ENCODE data around the gene PFDN2.
A peak's percentile ranks its signal among the peaks of the same experiment; 100 is the strongest.

PFDN2 gene

DNA sequence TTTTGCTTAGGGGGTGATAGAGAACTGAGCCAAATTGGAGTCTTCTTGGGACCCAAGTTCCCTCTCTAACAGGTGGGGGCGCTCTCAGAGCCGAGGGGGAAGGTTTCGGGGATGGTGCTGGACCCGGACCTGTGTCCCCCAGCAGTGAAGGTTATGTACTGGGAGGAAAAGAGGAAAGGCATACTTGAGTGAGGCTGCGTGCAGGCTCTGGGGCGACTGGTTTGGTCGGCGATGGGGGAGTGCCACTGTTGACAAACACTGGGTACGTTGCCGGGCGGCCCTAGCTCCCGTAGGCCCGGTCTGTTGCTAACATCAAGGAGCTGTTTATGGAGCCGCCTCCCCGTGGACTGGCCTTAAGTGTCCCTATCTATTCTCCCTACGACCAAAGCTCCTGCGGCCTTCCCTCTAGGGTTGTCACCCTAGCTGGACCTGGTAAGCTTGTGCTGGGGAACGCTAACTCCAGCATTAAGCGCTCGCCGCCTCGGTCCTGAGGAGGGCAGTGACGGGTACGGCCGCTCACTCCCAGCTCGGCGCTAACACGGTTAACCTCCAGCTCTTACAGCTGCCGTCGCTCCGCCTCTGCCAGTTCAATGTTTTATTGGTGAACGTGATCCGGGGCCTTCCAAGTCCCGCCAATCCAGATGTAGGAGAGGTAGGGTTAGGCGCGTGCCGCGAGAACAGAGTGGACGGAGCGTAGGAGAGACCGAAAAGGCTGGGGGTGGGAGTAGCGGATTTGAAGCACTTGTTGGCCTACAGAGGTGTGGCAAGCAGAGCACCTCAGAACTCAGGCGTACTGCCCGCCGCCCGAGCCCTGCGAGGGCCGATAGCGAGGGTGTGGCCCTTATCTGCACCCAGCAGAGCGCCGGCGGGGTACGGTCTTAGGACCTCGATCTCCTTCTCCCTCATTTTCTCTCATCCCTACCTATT lies 48.2 kb upstream of the PFDN2 start, which contains the start of gene PPOX (continued):
- TF ChIP-seq ZNF645 (tag by site-specific recombination; IDR thresholded peaks at IDR 0.05), result no peak
- no peak for TF ChIP-seq ZNF211 (tag by site-specific recombination; IDR thresholded peaks at IDR 0.05; ENCODE audit: low read depth)
- peak; percentile 44 for TF ChIP-seq ZBTB48 (tag by site-specific recombination; IDR thresholded peaks at IDR 0.05)
- peak; percentile 59; the same call in 1 of the 2 replicates for TF ChIP-seq HIC1 (tag by site-specific recombination; IDR thresholded peaks at IDR 0.05)
- TF ChIP-seq, protein P1, sequence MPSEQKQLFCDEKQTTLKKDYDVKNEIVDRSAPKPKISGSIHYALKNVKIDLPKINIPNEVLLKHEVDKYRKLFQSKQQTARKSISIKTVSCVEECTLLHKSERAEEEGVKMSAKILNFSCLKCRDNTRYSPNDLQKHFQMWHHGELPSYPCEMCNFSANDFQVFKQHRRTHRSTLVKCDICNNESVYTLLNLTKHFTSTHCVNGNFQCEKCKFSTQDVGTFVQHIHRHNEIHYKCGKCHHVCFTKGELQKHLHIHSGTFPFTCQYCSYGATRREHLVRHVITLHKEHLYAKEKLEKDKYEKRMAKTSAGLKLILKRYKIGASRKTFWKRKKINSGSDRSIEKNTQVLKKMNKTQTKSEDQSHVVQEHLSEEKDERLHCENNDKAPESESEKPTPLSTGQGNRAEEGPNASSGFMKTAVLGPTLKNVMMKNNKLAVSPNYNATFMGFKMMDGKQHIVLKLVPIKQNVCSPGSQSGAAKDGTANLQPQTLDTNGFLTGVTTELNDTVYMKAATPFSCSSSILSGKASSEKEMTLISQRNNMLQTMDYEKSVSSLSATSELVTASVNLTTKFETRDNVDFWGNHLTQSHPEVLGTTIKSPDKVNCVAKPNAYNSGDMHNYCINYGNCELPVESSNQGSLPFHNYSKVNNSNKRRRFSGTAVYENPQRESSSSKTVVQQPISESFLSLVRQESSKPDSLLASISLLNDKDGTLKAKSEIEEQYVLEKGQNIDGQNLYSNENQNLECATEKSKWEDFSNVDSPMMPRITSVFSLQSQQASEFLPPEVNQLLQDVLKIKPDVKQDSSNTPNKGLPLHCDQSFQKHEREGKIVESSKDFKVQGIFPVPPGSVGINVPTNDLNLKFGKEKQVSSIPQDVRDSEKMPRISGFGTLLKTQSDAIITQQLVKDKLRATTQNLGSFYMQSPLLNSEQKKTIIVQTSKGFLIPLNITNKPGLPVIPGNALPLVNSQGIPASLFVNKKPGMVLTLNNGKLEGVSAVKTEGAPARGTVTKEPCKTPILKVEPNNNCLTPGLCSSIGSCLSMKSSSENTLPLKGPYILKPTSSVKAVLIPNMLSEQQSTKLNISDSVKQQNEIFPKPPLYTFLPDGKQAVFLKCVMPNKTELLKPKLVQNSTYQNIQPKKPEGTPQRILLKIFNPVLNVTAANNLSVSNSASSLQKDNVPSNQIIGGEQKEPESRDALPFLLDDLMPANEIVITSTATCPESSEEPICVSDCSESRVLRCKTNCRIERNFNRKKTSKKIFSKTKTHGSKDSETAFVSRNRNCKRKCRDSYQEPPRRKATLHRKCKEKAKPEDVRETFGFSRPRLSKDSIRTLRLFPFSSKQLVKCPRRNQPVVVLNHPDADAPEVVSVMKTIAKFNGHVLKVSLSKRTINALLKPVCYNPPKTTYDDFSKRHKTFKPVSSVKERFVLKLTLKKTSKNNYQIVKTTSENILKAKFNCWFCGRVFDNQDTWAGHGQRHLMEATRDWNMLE (tag by site-specific recombination; conservative IDR thresholded peaks at IDR 0.05; ENCODE audit: low read depth), result no peak
- no peak for TF ChIP-seq ZFP41 (tag by site-specific recombination; IDR thresholded peaks at IDR 0.05; ENCODE audit: borderline replicate concordance)
- no peak for TF ChIP-seq ZNF23 (tag by site-specific recombination; IDR thresholded peaks at IDR 0.05; ENCODE audit: borderline replicate concordance)
- TF ChIP-seq ZFP37 (tag by site-specific recombination; IDR thresholded peaks at IDR 0.05), result no peak; the same call in 1 of the 2 replicates
- no peak for TF ChIP-seq GFI1B (tag by site-specific recombination; IDR thresholded peaks at IDR 0.05)
- TF ChIP-seq ZNF214 (tag by site-specific recombination; IDR thresholded peaks at IDR 0.05; ENCODE audit: borderline replicate concordance), result no peak
- peak; percentile 74 for TF ChIP-seq SP7 (tag by site-specific recombination; IDR thresholded peaks at IDR 0.05)
- no peak for TF ChIP-seq ZBTB7A (tag by site-specific recombination; IDR thresholded peaks at IDR 0.05; ENCODE audit: low read depth)
- TF ChIP-seq, protein P2, sequence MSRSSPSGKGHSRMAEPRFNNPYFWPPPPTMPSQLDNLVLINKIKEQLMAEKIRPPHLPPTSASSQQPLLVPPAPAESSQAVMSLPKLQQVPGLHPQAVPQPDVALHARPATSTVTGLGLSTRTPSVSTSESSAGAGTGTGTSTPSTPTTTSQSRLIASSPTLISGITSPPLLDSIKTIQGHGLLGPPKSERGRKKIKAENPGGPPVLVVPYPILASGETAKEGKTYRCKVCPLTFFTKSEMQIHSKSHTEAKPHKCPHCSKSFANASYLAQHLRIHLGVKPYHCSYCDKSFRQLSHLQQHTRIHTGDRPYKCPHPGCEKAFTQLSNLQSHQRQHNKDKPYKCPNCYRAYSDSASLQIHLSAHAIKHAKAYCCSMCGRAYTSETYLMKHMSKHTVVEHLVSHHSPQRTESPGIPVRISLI (tag by site-specific recombination; IDR thresholded peaks at IDR 0.05), result no peak
- no peak for TF ChIP-seq ZNF350 (tag by site-specific recombination; IDR thresholded peaks at IDR 0.05)
- no peak; the same call in 1 of the 2 replicates for TF ChIP-seq TCF7L2 (IDR thresholded peaks at IDR 0.05; ENCODE audit: borderline replicate concordance, low read depth, low read length)
- TF ChIP-seq ZNF785 (tag by site-specific recombination; IDR thresholded peaks at IDR 0.05), result no peak
- TF ChIP-seq HOXC10 (CRISPR knock-in tag; IDR thresholded peaks at IDR 0.05), result no peak
- TF ChIP-seq ZNF830 (tag by site-specific recombination; IDR thresholded peaks at IDR 0.05; ENCODE audit: low read depth), result no peak
- TF ChIP-seq ZNF48 (tag by site-specific recombination; IDR thresholded peaks at IDR 0.05), result no peak
- TF ChIP-seq ZNF391 (tag by site-specific recombination; IDR thresholded peaks at IDR 0.05; ENCODE audit: borderline replicate concordance, low read depth), result 0 out of 2 replicates have a peak, but pooled peaks have one; percentile 44
- TF ChIP-seq GLIS2 (tag by site-specific recombination; IDR thresholded peaks at IDR 0.05), result no peak
- TF ChIP-seq ZNF202 (tag by site-specific recombination; IDR thresholded peaks at IDR 0.05; ENCODE audit: borderline replicate concordance), result no peak
- TF ChIP-seq ZNF341 (tag by site-specific recombination; IDR thresholded peaks at IDR 0.05; ENCODE audit: low read depth), result peak; percentile 99
- TF ChIP-seq ZNF664 (tag by site-specific recombination; IDR thresholded peaks at IDR 0.05), result no peak
- no peak for TF ChIP-seq GLI2 (tag by site-specific recombination; IDR thresholded peaks at IDR 0.05; ENCODE audit: borderline replicate concordance, low read depth)

All from HEK293 (cell line).